IMR-90 (cell line): ENCODE data around the gene AKT3. TPM values are rescaled to one million over a fixed set of nuclear protein-coding genes. Genes with fewer than 3 reads are reported as not detected.

Experiments used
- ATAC-seq: fragments of 200-7000 bp; cut with Tn5 transposase; 2 replicates; pipeline ENCODE4 v1.9.1; 2020; ENCODE audit warnings: low read depth, mild to moderate bottlenecking, moderate library complexity
- BruUV-seq: library from RNA; stranded (reverse); fragments of 400-500 nt; replicated peaks from 2 replicates; lab custom pipeline; 2021; lab: Mats Ljungman, UMichigan
- CTCF ChIA-PET: fragments of 300-600 bp; formaldehyde crosslinking; extraction: SDS; loops from one replicate; lab custom pipeline; 2021; ENCODE audit warnings: antibody characterized with exemption; lab: Yijun Ruan, JAX
- POLR2A ChIA-PET: fragments of 300-600 bp; sonication (Branson Sonifier 250); formaldehyde crosslinking; loops from one replicate; lab custom pipeline; 2022; ENCODE audit warnings: antibody characterized with exemption; ENCODE audit not compliant: unreplicated experiment; lab: Charles Lee
- DNase-seq: peaks from one replicate; pipeline ENCODE4 v3.0.0; 2013
- H2AFZ ChIP-seq: replicated peaks from 2 replicates; pipeline ENCODE3; 2013; ENCODE audit warnings: low read length, mild to moderate bottlenecking; ENCODE audit not compliant: poor library complexity
- H2AK5ac ChIP-seq: 2 replicates; pipeline ENCODE4 v1.6.1; 2013; ENCODE audit warnings: low read depth, low read length, inconsistent platforms
- H2AK9ac ChIP-seq: replicated peaks from 2 replicates; pipeline ENCODE3; 2013; ENCODE audit warnings: mild to moderate bottlenecking, low read depth, low read length, moderate library complexity; ENCODE audit not compliant: poor library complexity
- H2BK120ac ChIP-seq: 2 replicates; pipeline ENCODE4 v1.6.1; 2013; ENCODE audit warnings: low read depth, low read length, inconsistent platforms
- H2BK15ac ChIP-seq: 3 replicates; pipeline ENCODE4 v1.6.1; 2013; ENCODE audit warnings: low read depth, low read length, inconsistent platforms
- H2BK20ac ChIP-seq: 2 replicates; pipeline ENCODE4 v1.6.1; 2013; ENCODE audit warnings: low read depth, mild to moderate bottlenecking, inconsistent platforms, low read length, moderate library complexity
- H2BK5ac ChIP-seq: 2 replicates; pipeline ENCODE4 v1.6.1; 2013; ENCODE audit warnings: mild to moderate bottlenecking, low read depth, low read length, inconsistent platforms; ENCODE audit not compliant: poor library complexity, severe bottlenecking
- H3K14ac ChIP-seq: replicated peaks from 2 replicates; pipeline ENCODE4 v1.6.1; 2013; ENCODE audit warnings: low read depth, low read length, inconsistent platforms
- H3K18ac ChIP-seq: 2 replicates; pipeline ENCODE4 v1.6.1; 2013; ENCODE audit warnings: low read depth, low read length, control low read depth
- H3K23ac ChIP-seq: 2 replicates; pipeline ENCODE4 v1.6.1; 2013; ENCODE audit warnings: low read depth, low read length, inconsistent platforms
- H3K27ac ChIP-seq: 2 replicates; pipeline ENCODE4 v1.5.1; 2013; ENCODE audit warnings: mild to moderate bottlenecking, control low read depth, low read length; ENCODE audit not compliant: insufficient read depth
- H3K27me3 ChIP-seq: 2 replicates; pipeline ENCODE4 v1.6.1; 2013; ENCODE audit warnings: low read length; ENCODE audit not compliant: control insufficient read depth, insufficient read depth
- H3K36me3 ChIP-seq: 2 replicates; pipeline ENCODE4 v1.6.1; 2013; ENCODE audit warnings: low read length, mixed read lengths; ENCODE audit not compliant: control insufficient read depth, insufficient read depth
- H3K4ac ChIP-seq: 2 replicates; pipeline ENCODE4 v1.6.1; 2013; ENCODE audit warnings: low read depth, low read length, inconsistent platforms
- H3K4me1 ChIP-seq: 2 replicates; pipeline ENCODE4 v1.6.1; 2013; ENCODE audit warnings: low read length, mixed read lengths; ENCODE audit not compliant: control insufficient read depth, insufficient read depth
- H3K4me2 ChIP-seq: 2 replicates; pipeline ENCODE4 v1.6.1; 2013; ENCODE audit warnings: low read depth, mild to moderate bottlenecking, control low read depth, low read length, moderate library complexity
- H3K4me3 ChIP-seq: 2 replicates; pipeline ENCODE4 v1.5.1; 2013; ENCODE audit warnings: low read depth, mild to moderate bottlenecking, control low read depth, low read length, moderate library complexity; ENCODE audit not compliant: insufficient read depth
- H3K56ac ChIP-seq: 2 replicates; pipeline ENCODE4 v1.6.1; 2013; ENCODE audit warnings: low read length, inconsistent platforms; ENCODE audit not compliant: insufficient read depth; ENCODE audit errors: extremely low read depth
- H3K79me1 ChIP-seq, 2 experiments: 2 replicates each; pipeline ENCODE4 v1.6.1; 2013; ENCODE audit warnings: low read length in 2 of 2, inconsistent platforms in 1 of 2, low read depth in 1 of 2
- H3K9ac ChIP-seq: 2 replicates; pipeline ENCODE4 v1.6.1; 2013; ENCODE audit warnings: low read depth, low read length, control low read depth
- H3K9me1 ChIP-seq: 2 replicates; pipeline ENCODE4 v1.6.1; 2013; ENCODE audit warnings: low read length, inconsistent platforms; ENCODE audit not compliant: insufficient read depth
- H3K9me3 ChIP-seq: 2 replicates; pipeline ENCODE4 v1.6.1; 2013; ENCODE audit warnings: low read length; ENCODE audit not compliant: control insufficient read depth, insufficient read depth
- H4K20me1 ChIP-seq: 2 replicates; pipeline ENCODE4 v1.6.1; 2013; ENCODE audit warnings: low read length, inconsistent platforms; ENCODE audit not compliant: insufficient read depth
- H4K5ac ChIP-seq: 2 replicates; pipeline ENCODE4 v1.6.1; 2013; ENCODE audit warnings: mild to moderate bottlenecking, low read depth, low read length, control low read depth
- H4K8ac ChIP-seq, 2 experiments: 2 replicates each; pipeline ENCODE4 v1.6.1; 2013; ENCODE audit warnings: low read depth in 2 of 2, low read length in 2 of 2, control low read depth in 1 of 2, inconsistent platforms in 1 of 2
- H4K91ac ChIP-seq: 2 replicates; pipeline ENCODE4 v1.6.1; 2013; ENCODE audit warnings: low read depth, low read length, inconsistent platforms; ENCODE audit not compliant: insufficient read depth
- BHLHE40 ChIP-seq: fragments of 150-350 bp; IDR thresholded peaks from 2 replicates; pipeline ENCODE4 v1.6.1; 2016; ENCODE audit warnings: mild to moderate bottlenecking, low read depth, low read length
- CEBPB ChIP-seq: IDR thresholded peaks from 2 replicates; pipeline ENCODE4 v1.6.1; 2012; ENCODE audit warnings: low read depth, low read length, improper control_type of control experiment
- CHD1 ChIP-seq: IDR thresholded peaks from 2 replicates; pipeline ENCODE4 v1.6.1; 2012; ENCODE audit warnings: low read depth, low read length, improper control_type of control experiment
- FOS ChIP-seq: fragments of 150-350 bp; IDR thresholded peaks from 2 replicates; pipeline ENCODE4 v1.6.1; 2016; ENCODE audit warnings: low read depth, low read length
- MAZ ChIP-seq: IDR thresholded peaks from 2 replicates; pipeline ENCODE4 v1.6.1; 2012; ENCODE audit warnings: low read depth, mild to moderate bottlenecking, low read length, improper control_type of control experiment, moderate library complexity, borderline replicate concordance
- MXI1 ChIP-seq: IDR thresholded peaks from 2 replicates; pipeline ENCODE4 v1.6.1; 2012; ENCODE audit warnings: low read depth, mild to moderate bottlenecking, low read length, moderate library complexity, borderline replicate concordance
- POLR2A ChIP-seq: IDR thresholded peaks from 2 replicates; pipeline ENCODE4 v1.6.1; 2012; ENCODE audit warnings: mild to moderate bottlenecking, low read depth, low read length
- RAD21 ChIP-seq: IDR thresholded peaks from 2 replicates; pipeline ENCODE4 v1.6.1; 2012; ENCODE audit warnings: low read length, improper control_type of control experiment
- RCOR1 ChIP-seq: IDR thresholded peaks from 2 replicates; pipeline ENCODE4 v1.6.1; 2012; ENCODE audit warnings: mild to moderate bottlenecking, low read length, improper control_type of control experiment; ENCODE audit not compliant: insufficient replicate concordance
- RFX5 ChIP-seq: IDR thresholded peaks from 2 replicates; pipeline ENCODE4 v1.8.0; 2012; ENCODE audit warnings: low read depth, mild to moderate bottlenecking, low read length, moderate library complexity
- SMC3 ChIP-seq: fragments of 150-350 bp; IDR thresholded peaks from 2 replicates; pipeline ENCODE4 v1.6.1; 2016; ENCODE audit warnings: low read depth, mild to moderate bottlenecking, antibody characterized with exemption, low read length, moderate library complexity
- WGBS, 2 experiments: methylation state at CpG; one replicate each; pipeline versions ENCODE4 v1.1.5 to v1.1.7; 2013; ENCODE audit warnings: missing lambda C conversion rate in 2 of 2; ENCODE audit not compliant: insufficient read length in 1 of 2; ENCODE audit errors: extremely low coverage in 2 of 2; 5-methylcytosine and 5-hydroxymethylcytosine counted together
- dilution Hi-C: fragments of 300-500 bp; cut with HindIII; formaldehyde crosslinking; loops from one replicate; pipeline ENCODE4 v1.14.3; 2018; ENCODE audit warnings: low sequenced_read_pairs; ENCODE audit not compliant: unreplicated experiment
- in situ Hi-C: fragments of 300-500 bp; cut with MboI; formaldehyde crosslinking; loops from 3 replicates; pipeline ENCODE4 v1.14.3; 2019; ENCODE audit warnings: low sequenced_read_pairs, inconsistent platforms, mixed read lengths
- intact Hi-C: fragments of 100-400 bp; cut with micrococcal nuclease; formaldehyde crosslinking; loops from 2 replicates; pipeline ENCODE4 v1.10.0; 2022
- polyA plus RNA-seq, 3 experiments: library from polyadenylated mRNA; depleted of rRNA; stranded (reverse); fragments of >200 nt; gene quantifications; 2 replicates each; pipeline ENCODE4 v1.2.3, GENCODE V29; 2012; ENCODE audit warnings: low replicate concordance in 1 of 3
- total RNA-seq: library from RNA; depleted of rRNA; stranded (reverse); fragments of >200 nt; gene quantifications from 2 replicates; pipeline ENCODE4 v1.2.3, GENCODE V29; 2012
- TF ChIP-seq, protein P1 (sequence below): conservative IDR thresholded peaks from 2 replicates; pipeline ENCODE4 v1.5.1; 2012; ENCODE audit warnings: mild to moderate bottlenecking, low read depth, low read length, improper control_type of control experiment
- TF ChIP-seq, protein P2 (sequence below): fragments of 150-350 bp; IDR thresholded peaks from 2 replicates; pipeline ENCODE4 v1.6.1; 2017; ENCODE audit warnings: mild to moderate bottlenecking, antibody characterized with exemption, low read length, low read depth
- TF ChIP-seq, protein P3 (sequence below): fragments of 150-350 bp; IDR thresholded peaks from 2 replicates; pipeline ENCODE4 v1.6.1; 2016; ENCODE audit warnings: low read depth, mild to moderate bottlenecking, low read length, moderate library complexity, borderline replicate concordance

AKT3 gene
- total and polyA plus RNA-seq, 2 of the 4 experiments (the other 2 are of a cell fraction) = 15.2 to 19.4 TPM

DNA sequence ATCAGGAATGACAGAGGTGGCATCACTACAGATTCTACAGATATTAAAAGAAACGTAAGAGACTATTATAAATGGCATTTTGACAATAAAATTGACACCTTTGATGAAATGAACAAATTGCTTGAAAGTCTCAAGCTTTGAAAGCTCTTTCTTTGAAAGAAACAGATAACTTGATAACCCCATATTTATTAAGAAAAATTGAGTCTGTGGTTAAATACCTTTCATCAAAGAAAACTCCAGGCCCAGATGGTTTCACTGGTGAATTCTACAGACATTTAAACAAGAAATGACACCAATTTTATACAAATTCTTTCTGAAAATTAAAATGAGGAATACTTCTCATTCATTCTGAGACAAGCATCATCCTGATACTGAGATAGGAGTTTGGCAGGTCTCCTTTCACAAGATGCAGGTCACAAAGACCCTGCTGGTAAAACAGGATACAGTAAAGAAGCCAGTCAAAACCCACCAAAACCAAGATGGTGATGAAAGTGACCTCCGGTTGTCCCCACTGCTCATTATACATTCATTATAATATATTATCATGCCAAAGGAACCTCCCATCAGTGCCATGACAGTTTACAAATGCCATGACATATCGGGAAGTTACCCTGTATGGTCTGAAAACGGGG lies 210.9 kb downstream of the AKT3 start:
- Histone ChIP-seq H4K20me1 (no peaks in the 10 kb centered on the region), H2AK9ac (no peak overlapping the region), H4K8ac (no peak overlapping the region), H3K79me1 (peaks cover 5 to 16% of the 10 kb centered on the region in 2 experiments; a peak in 2 of 4 replicates), H3K56ac (no peak overlapping the region), H3K27ac (no peak overlapping the region), H2BK15ac (no peak overlapping the region), H4K5ac (no peak overlapping the region), H2AK5ac (no peak overlapping the region), H3K4me3 (no peak overlapping the region), H2BK5ac (no peak overlapping the region), H2BK120ac (no peak overlapping the region), H2BK20ac (no peak overlapping the region), H3K9me3 (no peaks in the 10 kb centered on the region), H3K27me3 (no peaks in the 10 kb centered on the region), H3K14ac (no peak overlapping the region), H3K18ac (no peak overlapping the region), H4K91ac (no peak overlapping the region), H3K4me1 (no peaks in the 10 kb centered on the region), H3K36me3 (peaks cover 7% of the 10 kb centered on the region), H3K23ac (no peak overlapping the region), H3K9ac (no peak overlapping the region), H3K4ac (no peak overlapping the region), H3K4me2 (no peak overlapping the region), H3K9me1 (no peaks in the 10 kb centered on the region), H2AFZ (no peak overlapping the region)
- POLR2A ChIA-PET = no interaction called here
- dilution Hi-C loops = no loop called here
- BruUV-seq = no TSS peak
- CTCF ChIA-PET = interaction anchor here (0.7 kb wide), 2 partner anchors 9 to 74 kb away, joined by 3 to 5 read pairs; no protein-coding TSS in a partner anchor
- in situ Hi-C loops = no loop called here
- WGBS, 2 experiments = no CpG with 5 or more reads among the region's 4 CpGs
- DNase-seq (no peak), ATAC-seq (no peak)
- intact Hi-C loops = no loop called here
- TF ChIP-seq FOS (no peak), CEBPB (no peak), MXI1 (no peak), POLR2A (no peak), RFX5 (no peak), BHLHE40 (no peak), CHD1 (no peak), RAD21 (no peak), RCOR1 (no peak), SMC3 (no peak), MAZ (no peak)
- TF ChIP-seq, protein P1, sequence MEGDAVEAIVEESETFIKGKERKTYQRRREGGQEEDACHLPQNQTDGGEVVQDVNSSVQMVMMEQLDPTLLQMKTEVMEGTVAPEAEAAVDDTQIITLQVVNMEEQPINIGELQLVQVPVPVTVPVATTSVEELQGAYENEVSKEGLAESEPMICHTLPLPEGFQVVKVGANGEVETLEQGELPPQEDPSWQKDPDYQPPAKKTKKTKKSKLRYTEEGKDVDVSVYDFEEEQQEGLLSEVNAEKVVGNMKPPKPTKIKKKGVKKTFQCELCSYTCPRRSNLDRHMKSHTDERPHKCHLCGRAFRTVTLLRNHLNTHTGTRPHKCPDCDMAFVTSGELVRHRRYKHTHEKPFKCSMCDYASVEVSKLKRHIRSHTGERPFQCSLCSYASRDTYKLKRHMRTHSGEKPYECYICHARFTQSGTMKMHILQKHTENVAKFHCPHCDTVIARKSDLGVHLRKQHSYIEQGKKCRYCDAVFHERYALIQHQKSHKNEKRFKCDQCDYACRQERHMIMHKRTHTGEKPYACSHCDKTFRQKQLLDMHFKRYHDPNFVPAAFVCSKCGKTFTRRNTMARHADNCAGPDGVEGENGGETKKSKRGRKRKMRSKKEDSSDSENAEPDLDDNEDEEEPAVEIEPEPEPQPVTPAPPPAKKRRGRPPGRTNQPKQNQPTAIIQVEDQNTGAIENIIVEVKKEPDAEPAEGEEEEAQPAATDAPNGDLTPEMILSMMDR = no peak
- TF ChIP-seq, protein P2, sequence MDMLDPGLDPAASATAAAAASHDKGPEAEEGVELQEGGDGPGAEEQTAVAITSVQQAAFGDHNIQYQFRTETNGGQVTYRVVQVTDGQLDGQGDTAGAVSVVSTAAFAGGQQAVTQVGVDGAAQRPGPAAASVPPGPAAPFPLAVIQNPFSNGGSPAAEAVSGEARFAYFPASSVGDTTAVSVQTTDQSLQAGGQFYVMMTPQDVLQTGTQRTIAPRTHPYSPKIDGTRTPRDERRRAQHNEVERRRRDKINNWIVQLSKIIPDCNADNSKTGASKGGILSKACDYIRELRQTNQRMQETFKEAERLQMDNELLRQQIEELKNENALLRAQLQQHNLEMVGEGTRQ = no peak
- TF ChIP-seq, protein P3, sequence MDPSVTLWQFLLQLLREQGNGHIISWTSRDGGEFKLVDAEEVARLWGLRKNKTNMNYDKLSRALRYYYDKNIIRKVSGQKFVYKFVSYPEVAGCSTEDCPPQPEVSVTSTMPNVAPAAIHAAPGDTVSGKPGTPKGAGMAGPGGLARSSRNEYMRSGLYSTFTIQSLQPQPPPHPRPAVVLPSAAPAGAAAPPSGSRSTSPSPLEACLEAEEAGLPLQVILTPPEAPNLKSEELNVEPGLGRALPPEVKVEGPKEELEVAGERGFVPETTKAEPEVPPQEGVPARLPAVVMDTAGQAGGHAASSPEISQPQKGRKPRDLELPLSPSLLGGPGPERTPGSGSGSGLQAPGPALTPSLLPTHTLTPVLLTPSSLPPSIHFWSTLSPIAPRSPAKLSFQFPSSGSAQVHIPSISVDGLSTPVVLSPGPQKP = no peak
